IMR-90 (cell line): ENCODE results near the gene CHD9. TPM values are rescaled to one million over a fixed set of nuclear protein-coding genes. Genes with fewer than 3 reads are reported as not detected.

Experiments
- ATAC-seq: fragments of 200-7000 bp; cut with Tn5 transposase; 2 replicates; pipeline ENCODE4 v1.9.1; 2020; ENCODE audit warnings: low read depth, mild to moderate bottlenecking, moderate library complexity
- BruUV-seq: library from RNA; stranded (reverse); fragments of 400-500 nt; replicated peaks from 2 replicates; lab custom pipeline; 2021; lab: Mats Ljungman, UMichigan
- CTCF ChIA-PET: fragments of 300-600 bp; formaldehyde crosslinking; extraction: SDS; loops from one replicate; lab custom pipeline; 2021; ENCODE audit warnings: antibody characterized with exemption; lab: Yijun Ruan, JAX
- POLR2A ChIA-PET: fragments of 300-600 bp; sonication (Branson Sonifier 250); formaldehyde crosslinking; loops from one replicate; lab custom pipeline; 2022; ENCODE audit warnings: antibody characterized with exemption; ENCODE audit not compliant: unreplicated experiment; lab: Charles Lee
- DNase-seq: peaks from one replicate; pipeline ENCODE4 v3.0.0; 2013
- H2AFZ ChIP-seq: replicated peaks from 2 replicates; pipeline ENCODE3; 2013; ENCODE audit warnings: low read length, mild to moderate bottlenecking; ENCODE audit not compliant: poor library complexity
- H2AK5ac ChIP-seq: 2 replicates; pipeline ENCODE4 v1.6.1; 2013; ENCODE audit warnings: low read depth, low read length, inconsistent platforms
- H2AK9ac ChIP-seq: replicated peaks from 2 replicates; pipeline ENCODE3; 2013; ENCODE audit warnings: mild to moderate bottlenecking, low read depth, low read length, moderate library complexity; ENCODE audit not compliant: poor library complexity
- H2BK120ac ChIP-seq: 2 replicates; pipeline ENCODE4 v1.6.1; 2013; ENCODE audit warnings: low read depth, low read length, inconsistent platforms
- H2BK15ac ChIP-seq: 3 replicates; pipeline ENCODE4 v1.6.1; 2013; ENCODE audit warnings: low read depth, low read length, inconsistent platforms
- H2BK20ac ChIP-seq: 2 replicates; pipeline ENCODE4 v1.6.1; 2013; ENCODE audit warnings: low read depth, mild to moderate bottlenecking, inconsistent platforms, low read length, moderate library complexity
- H2BK5ac ChIP-seq: 2 replicates; pipeline ENCODE4 v1.6.1; 2013; ENCODE audit warnings: mild to moderate bottlenecking, low read depth, low read length, inconsistent platforms; ENCODE audit not compliant: poor library complexity, severe bottlenecking
- H3K14ac ChIP-seq: replicated peaks from 2 replicates; pipeline ENCODE4 v1.6.1; 2013; ENCODE audit warnings: low read depth, low read length, inconsistent platforms
- H3K18ac ChIP-seq: 2 replicates; pipeline ENCODE4 v1.6.1; 2013; ENCODE audit warnings: low read depth, low read length, control low read depth
- H3K23ac ChIP-seq: 2 replicates; pipeline ENCODE4 v1.6.1; 2013; ENCODE audit warnings: low read depth, low read length, inconsistent platforms
- H3K27ac ChIP-seq: 2 replicates; pipeline ENCODE4 v1.5.1; 2013; ENCODE audit warnings: mild to moderate bottlenecking, control low read depth, low read length; ENCODE audit not compliant: insufficient read depth
- H3K27me3 ChIP-seq: 2 replicates; pipeline ENCODE4 v1.6.1; 2013; ENCODE audit warnings: low read length; ENCODE audit not compliant: control insufficient read depth, insufficient read depth
- H3K36me3 ChIP-seq: 2 replicates; pipeline ENCODE4 v1.6.1; 2013; ENCODE audit warnings: low read length, mixed read lengths; ENCODE audit not compliant: control insufficient read depth, insufficient read depth
- H3K4ac ChIP-seq: 2 replicates; pipeline ENCODE4 v1.6.1; 2013; ENCODE audit warnings: low read depth, low read length, inconsistent platforms
- H3K4me1 ChIP-seq: 2 replicates; pipeline ENCODE4 v1.6.1; 2013; ENCODE audit warnings: low read length, mixed read lengths; ENCODE audit not compliant: control insufficient read depth, insufficient read depth
- H3K4me2 ChIP-seq: 2 replicates; pipeline ENCODE4 v1.6.1; 2013; ENCODE audit warnings: low read depth, mild to moderate bottlenecking, control low read depth, low read length, moderate library complexity
- H3K4me3 ChIP-seq: 2 replicates; pipeline ENCODE4 v1.5.1; 2013; ENCODE audit warnings: low read depth, mild to moderate bottlenecking, control low read depth, low read length, moderate library complexity; ENCODE audit not compliant: insufficient read depth
- H3K56ac ChIP-seq: 2 replicates; pipeline ENCODE4 v1.6.1; 2013; ENCODE audit warnings: low read length, inconsistent platforms; ENCODE audit not compliant: insufficient read depth; ENCODE audit errors: extremely low read depth
- H3K79me1 ChIP-seq, 2 experiments: 2 replicates each; pipeline ENCODE4 v1.6.1; 2013; ENCODE audit warnings: low read length in 2 of 2, inconsistent platforms in 1 of 2, low read depth in 1 of 2
- H3K9ac ChIP-seq: 2 replicates; pipeline ENCODE4 v1.6.1; 2013; ENCODE audit warnings: low read depth, low read length, control low read depth
- H3K9me1 ChIP-seq: 2 replicates; pipeline ENCODE4 v1.6.1; 2013; ENCODE audit warnings: low read length, inconsistent platforms; ENCODE audit not compliant: insufficient read depth
- H3K9me3 ChIP-seq: 2 replicates; pipeline ENCODE4 v1.6.1; 2013; ENCODE audit warnings: low read length; ENCODE audit not compliant: control insufficient read depth, insufficient read depth
- H4K20me1 ChIP-seq: 2 replicates; pipeline ENCODE4 v1.6.1; 2013; ENCODE audit warnings: low read length, inconsistent platforms; ENCODE audit not compliant: insufficient read depth
- H4K5ac ChIP-seq: 2 replicates; pipeline ENCODE4 v1.6.1; 2013; ENCODE audit warnings: mild to moderate bottlenecking, low read depth, low read length, control low read depth
- H4K8ac ChIP-seq, 2 experiments: 2 replicates each; pipeline ENCODE4 v1.6.1; 2013; ENCODE audit warnings: low read depth in 2 of 2, low read length in 2 of 2, control low read depth in 1 of 2, inconsistent platforms in 1 of 2
- H4K91ac ChIP-seq: 2 replicates; pipeline ENCODE4 v1.6.1; 2013; ENCODE audit warnings: low read depth, low read length, inconsistent platforms; ENCODE audit not compliant: insufficient read depth
- BHLHE40 ChIP-seq: fragments of 150-350 bp; IDR thresholded peaks from 2 replicates; pipeline ENCODE4 v1.6.1; 2016; ENCODE audit warnings: mild to moderate bottlenecking, low read depth, low read length
- CEBPB ChIP-seq: IDR thresholded peaks from 2 replicates; pipeline ENCODE4 v1.6.1; 2012; ENCODE audit warnings: low read depth, low read length, improper control_type of control experiment
- CHD1 ChIP-seq: IDR thresholded peaks from 2 replicates; pipeline ENCODE4 v1.6.1; 2012; ENCODE audit warnings: low read depth, low read length, improper control_type of control experiment
- CTCF ChIP-seq: conservative IDR thresholded peaks from 2 replicates; pipeline ENCODE4 v1.5.1; 2012; ENCODE audit warnings: mild to moderate bottlenecking, low read depth, low read length, improper control_type of control experiment
- ELK1 ChIP-seq: fragments of 150-350 bp; IDR thresholded peaks from 2 replicates; pipeline ENCODE4 v1.6.1; 2016; ENCODE audit warnings: low read depth, mild to moderate bottlenecking, low read length, moderate library complexity, borderline replicate concordance
- FOS ChIP-seq: fragments of 150-350 bp; IDR thresholded peaks from 2 replicates; pipeline ENCODE4 v1.6.1; 2016; ENCODE audit warnings: low read depth, low read length
- MAZ ChIP-seq: IDR thresholded peaks from 2 replicates; pipeline ENCODE4 v1.6.1; 2012; ENCODE audit warnings: low read depth, mild to moderate bottlenecking, low read length, improper control_type of control experiment, moderate library complexity, borderline replicate concordance
- NFE2L2 ChIP-seq: fragments of 150-350 bp; IDR thresholded peaks from 2 replicates; pipeline ENCODE4 v1.6.1; 2016; ENCODE audit warnings: low read depth, mild to moderate bottlenecking, low read length
- POLR2A ChIP-seq: IDR thresholded peaks from 2 replicates; pipeline ENCODE4 v1.6.1; 2012; ENCODE audit warnings: mild to moderate bottlenecking, low read depth, low read length
- RAD21 ChIP-seq: IDR thresholded peaks from 2 replicates; pipeline ENCODE4 v1.6.1; 2012; ENCODE audit warnings: low read length, improper control_type of control experiment
- RCOR1 ChIP-seq: IDR thresholded peaks from 2 replicates; pipeline ENCODE4 v1.6.1; 2012; ENCODE audit warnings: mild to moderate bottlenecking, low read length, improper control_type of control experiment; ENCODE audit not compliant: insufficient replicate concordance
- RFX5 ChIP-seq: IDR thresholded peaks from 2 replicates; pipeline ENCODE4 v1.8.0; 2012; ENCODE audit warnings: low read depth, mild to moderate bottlenecking, low read length, moderate library complexity
- USF2 ChIP-seq: fragments of 150-350 bp; IDR thresholded peaks from 2 replicates; pipeline ENCODE4 v1.6.1; 2017; ENCODE audit warnings: mild to moderate bottlenecking, antibody characterized with exemption, low read length, low read depth
- WGBS, 2 experiments: methylation state at CpG; one replicate each; pipeline versions ENCODE4 v1.1.5 to v1.1.7; 2013; ENCODE audit warnings: missing lambda C conversion rate in 2 of 2; ENCODE audit not compliant: insufficient read length in 1 of 2; ENCODE audit errors: extremely low coverage in 2 of 2; 5-methylcytosine and 5-hydroxymethylcytosine counted together
- dilution Hi-C: fragments of 300-500 bp; cut with HindIII; formaldehyde crosslinking; loops from one replicate; pipeline ENCODE4 v1.14.3; 2018; ENCODE audit warnings: low sequenced_read_pairs; ENCODE audit not compliant: unreplicated experiment
- in situ Hi-C: fragments of 300-500 bp; cut with MboI; formaldehyde crosslinking; loops from 3 replicates; pipeline ENCODE4 v1.14.3; 2019; ENCODE audit warnings: low sequenced_read_pairs, inconsistent platforms, mixed read lengths
- intact Hi-C: fragments of 100-400 bp; cut with micrococcal nuclease; formaldehyde crosslinking; loops from 2 replicates; pipeline ENCODE4 v1.10.0; 2022
- polyA plus RNA-seq, 3 experiments: library from polyadenylated mRNA; depleted of rRNA; stranded (reverse); fragments of >200 nt; gene quantifications; 2 replicates each; pipeline ENCODE4 v1.2.3, GENCODE V29; 2012; ENCODE audit warnings: low replicate concordance in 1 of 3
- total RNA-seq: library from RNA; depleted of rRNA; stranded (reverse); fragments of >200 nt; gene quantifications from 2 replicates; pipeline ENCODE4 v1.2.3, GENCODE V29; 2012

The CHD9 gene
- total and polyA plus RNA-seq, 2 of the 4 experiments (the other 2 are of a cell fraction): 9.1 to 48.8 TPM

GRCh38 chr16:53040788-53041187 is 14.0 kb upstream of the CHD9 start:
- Histone ChIP-seq H4K20me1 (no peaks in the 10 kb centered on the region), H2BK15ac (no peak overlapping the region), H3K36me3 (peaks cover 3% of the 10 kb centered on the region), H2AFZ (no peak overlapping the region), H4K5ac (no peak overlapping the region), H2BK120ac (no peak overlapping the region), H3K27ac (no peak overlapping the region), H3K56ac (no peak overlapping the region), H3K14ac (no peak overlapping the region), H2AK5ac (no peak overlapping the region), H3K4ac (no peak overlapping the region), H3K27me3 (peaks cover 4% of the 10 kb centered on the region; the same call in 1 of the 2 replicates), H4K8ac (no peak overlapping the region), H3K23ac (no peak overlapping the region), H3K79me1 (no peaks in the 10 kb centered on the region), H3K9ac (no peak overlapping the region), H2BK5ac (no peak overlapping the region), H3K4me2 (no peak overlapping the region), H3K9me3 (no peaks in the 10 kb centered on the region), H3K18ac (no peak overlapping the region), H4K91ac (no peak overlapping the region), H2BK20ac (no peak overlapping the region), H3K4me3 (no peak overlapping the region), H3K4me1 (peaks cover 12% of the 10 kb centered on the region), H3K9me1 (no peaks in the 10 kb centered on the region), H2AK9ac (no peak overlapping the region)
- BruUV-seq: no TSS peak
- TF ChIP-seq RFX5 (no peak), BHLHE40 (no peak), ELK1 (no peak), USF2 (no peak), CHD1 (no peak), FOS (no peak), RAD21 (no peak), MAZ (no peak), POLR2A (no peak), CTCF (no peak), NFE2L2 (no peak), CEBPB (no peak), RCOR1 (no peak)
- POLR2A ChIA-PET: no interaction called here
- ATAC-seq (no peak), DNase-seq (no peak)
- in situ Hi-C loops (no loop called here), intact Hi-C loops (no loop called here), dilution Hi-C loops (no loop called here)
- no CpG with 5 or more reads among the region's 1 CpG for WGBS, 2 experiments
- CTCF ChIA-PET: no interaction called here
